A673 (cell line): Measurements from ENCODE around the gene SAMD14.

Experiments
- CTCF ChIP-seq: fragments of 300-800, 200-600 bp; sonication (generic); conservative IDR thresholded peaks from 2 replicates; pipeline ENCODE4 v1.5.1; 2017; ENCODE audit warnings: low read depth, mild to moderate bottlenecking, antibody characterized with exemption, low read length, moderate library complexity, mixed read lengths
- EZH2 ChIP-seq: fragments of 200-600 bp; sonication (generic); IDR thresholded peaks from 2 replicates; pipeline ENCODE4 v1.6.1; 2017; ENCODE audit warnings: borderline replicate concordance, low read depth, mild to moderate bottlenecking, mixed read lengths, antibody characterized with exemption, low read length; ENCODE audit not compliant: poor library complexity, severe bottlenecking

GRCh38 chr17:50139185-50139783 is 9.3 kb upstream of the SAMD14 start:
- TF ChIP-seq EZH2: no peak
- TF ChIP-seq CTCF: no peak
